ENCODE measurements around the gene UCK1.

The UCK1 gene

DNA sequence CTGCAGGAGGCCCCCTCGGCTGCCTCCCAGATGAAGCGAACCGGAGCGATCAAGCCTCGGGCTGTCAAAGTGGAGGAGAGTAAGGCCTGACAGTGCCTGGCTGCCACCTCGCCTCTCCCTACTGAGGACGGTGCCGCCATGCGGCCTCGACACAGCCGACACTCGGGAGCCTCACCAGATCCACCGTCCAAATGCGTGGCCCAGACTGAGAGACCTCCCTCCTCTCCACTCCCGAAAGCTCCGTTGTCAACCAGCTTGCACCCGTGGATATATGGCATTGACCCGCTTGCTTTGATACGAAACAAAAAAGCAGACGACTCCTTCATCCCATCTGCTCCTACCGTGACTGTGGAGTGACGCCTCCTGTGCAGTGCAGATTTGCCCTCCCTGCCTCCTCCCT is 35.3 kb downstream of the UCK1 start:
- H3K4me3 ChIP-seq (ENCODE audit: low read length) = no peak overlapping the region
- no peak overlapping the region for H3K27ac ChIP-seq (ENCODE audit: low read depth, low read length)
- H3F3A ChIP-seq (ENCODE audit: control insufficient read depth, insufficient read depth) = peaks cover 22% of the 10 kb centered on the region
- TF ChIP-seq EZH2phosphoT487 (IDR thresholded peaks at IDR 0.05; ENCODE audit: borderline replicate concordance, low read length) = no peak
- TF ChIP-seq, protein P1, sequence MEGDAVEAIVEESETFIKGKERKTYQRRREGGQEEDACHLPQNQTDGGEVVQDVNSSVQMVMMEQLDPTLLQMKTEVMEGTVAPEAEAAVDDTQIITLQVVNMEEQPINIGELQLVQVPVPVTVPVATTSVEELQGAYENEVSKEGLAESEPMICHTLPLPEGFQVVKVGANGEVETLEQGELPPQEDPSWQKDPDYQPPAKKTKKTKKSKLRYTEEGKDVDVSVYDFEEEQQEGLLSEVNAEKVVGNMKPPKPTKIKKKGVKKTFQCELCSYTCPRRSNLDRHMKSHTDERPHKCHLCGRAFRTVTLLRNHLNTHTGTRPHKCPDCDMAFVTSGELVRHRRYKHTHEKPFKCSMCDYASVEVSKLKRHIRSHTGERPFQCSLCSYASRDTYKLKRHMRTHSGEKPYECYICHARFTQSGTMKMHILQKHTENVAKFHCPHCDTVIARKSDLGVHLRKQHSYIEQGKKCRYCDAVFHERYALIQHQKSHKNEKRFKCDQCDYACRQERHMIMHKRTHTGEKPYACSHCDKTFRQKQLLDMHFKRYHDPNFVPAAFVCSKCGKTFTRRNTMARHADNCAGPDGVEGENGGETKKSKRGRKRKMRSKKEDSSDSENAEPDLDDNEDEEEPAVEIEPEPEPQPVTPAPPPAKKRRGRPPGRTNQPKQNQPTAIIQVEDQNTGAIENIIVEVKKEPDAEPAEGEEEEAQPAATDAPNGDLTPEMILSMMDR (IDR thresholded peaks at IDR 0.05; ENCODE audit: low read depth, low read length, poor library complexity, severe bottlenecking) = no peak
- no peaks in the 10 kb centered on the region for H3K27me3 ChIP-seq (ENCODE audit: control insufficient read depth, low read length)
- peaks cover 94% of the 10 kb centered on the region for H3K36me3 ChIP-seq (ENCODE audit: control insufficient read depth, low read length)
- no peaks in the 10 kb centered on the region for H3K4me1 ChIP-seq (ENCODE audit: control insufficient read depth, low read length)
- no peaks in the 10 kb centered on the region for H4K20me1 ChIP-seq (ENCODE audit: control insufficient read depth, insufficient read depth, low read depth, low read length)
- no peak overlapping the region for H3K4me2 ChIP-seq (ENCODE audit: low read length)
- H3K9me2 ChIP-seq (replicated peaks; ENCODE audit: control insufficient read depth, low read length) = no peaks in the 10 kb centered on the region
- no peaks in the 10 kb centered on the region for H3K79me2 ChIP-seq (ENCODE audit: control insufficient read depth, low read length)
- H3K9me3 ChIP-seq (ENCODE audit: control insufficient read depth, insufficient read depth, low read length) = no peaks in the 10 kb centered on the region

DNA sequence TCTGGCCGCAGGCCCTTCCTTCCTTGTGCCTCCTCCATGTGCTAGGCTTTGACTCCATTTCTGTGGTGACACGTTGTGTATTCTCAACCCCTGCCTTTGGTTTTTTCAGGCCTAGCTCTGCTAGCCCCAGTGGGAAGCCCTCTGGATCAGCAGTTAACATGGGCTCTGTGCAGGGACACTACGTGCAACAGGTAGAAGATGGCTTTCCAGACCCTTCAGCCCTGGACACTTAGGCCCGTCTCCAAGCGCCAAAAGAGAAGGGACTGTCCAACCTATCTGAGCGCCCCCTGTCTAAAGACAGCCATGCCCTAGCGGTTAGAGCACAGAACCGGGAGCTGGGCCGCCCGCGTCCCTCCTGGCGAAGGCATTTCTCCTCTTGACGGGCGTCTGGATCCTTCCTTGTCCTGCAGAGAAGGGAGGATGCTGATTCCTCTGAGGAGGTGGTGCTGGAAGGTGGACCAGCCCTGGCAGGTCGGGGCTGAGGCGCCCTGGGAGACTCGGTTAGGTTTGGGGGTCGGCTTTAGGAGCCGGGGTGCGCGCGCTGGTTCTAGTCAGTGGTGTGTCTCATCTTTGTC is 36.7 kb downstream of the UCK1 start:
- no peaks in the 10 kb centered on the region for H3K4me1 ChIP-seq (ENCODE audit: control insufficient read depth, low read length)
- H3F3A ChIP-seq (ENCODE audit: control insufficient read depth, insufficient read depth) = peaks cover 11% of the 10 kb centered on the region; the same call in 1 of the 2 replicates
- H3K36me3 ChIP-seq (ENCODE audit: control insufficient read depth, low read length) = peaks cover 100% of the 10 kb centered on the region
- H3K79me2 ChIP-seq (ENCODE audit: control insufficient read depth, low read length) = no peaks in the 10 kb centered on the region
- TF ChIP-seq EZH2phosphoT487 (IDR thresholded peaks at IDR 0.05; ENCODE audit: borderline replicate concordance, low read length) = no peak
- TF ChIP-seq, protein P1 (IDR thresholded peaks at IDR 0.05; ENCODE audit: low read depth, low read length, poor library complexity, severe bottlenecking) = no peak
- H3K27ac ChIP-seq (ENCODE audit: low read depth, low read length) = no peak overlapping the region
- no peaks in the 10 kb centered on the region for H4K20me1 ChIP-seq (ENCODE audit: control insufficient read depth, insufficient read depth, low read depth, low read length)
- H3K4me2 ChIP-seq (ENCODE audit: low read length) = no peak overlapping the region
- H3K9me3 ChIP-seq (ENCODE audit: control insufficient read depth, insufficient read depth, low read length) = no peaks in the 10 kb centered on the region
- H3K27me3 ChIP-seq (ENCODE audit: control insufficient read depth, low read length) = no peaks in the 10 kb centered on the region
- no peak overlapping the region for H3K4me3 ChIP-seq (ENCODE audit: low read length)
- no peaks in the 10 kb centered on the region for H3K9me2 ChIP-seq (replicated peaks; ENCODE audit: control insufficient read depth, low read length)

DNA sequence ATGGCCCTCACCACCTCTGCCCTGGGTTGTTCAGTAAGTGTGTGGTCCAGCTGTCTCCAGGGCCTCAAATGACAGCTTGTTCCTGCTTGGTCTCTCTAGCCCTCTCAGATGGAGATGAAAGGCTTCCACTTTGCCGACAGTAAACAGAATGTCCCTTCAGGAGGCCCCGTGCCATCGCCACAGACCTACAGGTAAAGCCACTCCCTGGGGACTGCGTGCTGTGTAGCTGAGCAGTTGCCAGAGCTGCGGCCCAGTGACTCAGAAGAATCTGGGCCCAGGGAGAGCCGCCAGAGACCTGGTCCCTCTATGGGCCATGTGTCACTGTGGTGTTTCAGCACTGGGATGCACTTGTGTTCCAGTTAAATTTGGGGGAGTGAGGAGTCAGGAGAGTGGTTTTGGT is 39.0 kb downstream of the UCK1 start:
- TF ChIP-seq EZH2phosphoT487 (IDR thresholded peaks at IDR 0.05; ENCODE audit: borderline replicate concordance, low read length) = no peak
- TF ChIP-seq, protein P1 (IDR thresholded peaks at IDR 0.05; ENCODE audit: low read depth, low read length, poor library complexity, severe bottlenecking) = no peak
- H4K20me1 ChIP-seq (ENCODE audit: control insufficient read depth, insufficient read depth, low read depth, low read length) = no peaks in the 10 kb centered on the region; the same call in 1 of the 2 replicates

More for the DNA sequence above, 39.0 kb downstream of the UCK1 start:
- H3K36me3 ChIP-seq (ENCODE audit: control insufficient read depth, low read length) = peaks cover 99% of the 10 kb centered on the region
- no peaks in the 10 kb centered on the region for H3K79me2 ChIP-seq (ENCODE audit: control insufficient read depth, low read length)
- H3F3A ChIP-seq (ENCODE audit: control insufficient read depth, insufficient read depth) = no peaks in the 10 kb centered on the region
- no peaks in the 10 kb centered on the region for H3K9me2 ChIP-seq (replicated peaks; ENCODE audit: control insufficient read depth, low read length)
- H3K4me3 ChIP-seq (ENCODE audit: low read length) = no peak overlapping the region
- no peak overlapping the region for H3K4me2 ChIP-seq (ENCODE audit: low read length)
- H3K27me3 ChIP-seq (ENCODE audit: control insufficient read depth, low read length) = no peaks in the 10 kb centered on the region
- H3K27ac ChIP-seq (ENCODE audit: low read depth, low read length) = no peak overlapping the region
- no peaks in the 10 kb centered on the region for H3K4me1 ChIP-seq (ENCODE audit: control insufficient read depth, low read length)
- no peaks in the 10 kb centered on the region for H3K9me3 ChIP-seq (ENCODE audit: control insufficient read depth, insufficient read depth, low read length)

Data from DOHH2 (cell line).